H1 (cell line): ENCODE data around the gene PPP1R2B. TPM values are rescaled to one million over a fixed set of nuclear protein-coding genes. Genes with fewer than 3 reads are reported as not detected.

Experiments used
- CTCF ChIA-PET: fragments of 300-600 bp; sonication (Branson Sonifier 250); formaldehyde crosslinking; loops from one replicate; lab custom pipeline; 2021; ENCODE audit not compliant: partially characterized antibody; lab: Charles Lee
- POLR2A ChIA-PET: fragments of 300-600 bp; sonication (Branson Sonifier 250); formaldehyde crosslinking; loops from one replicate; lab custom pipeline; 2021; ENCODE audit warnings: inconsistent platforms; ENCODE audit not compliant: partially characterized antibody; lab: Charles Lee
- DNase-seq, 2 experiments: peaks; one replicate each; pipeline versions ENCODE4 v3.0.0 to v3.0.0-alpha.2; 2010 to 2022; ENCODE audit warnings: low spot score in 2 of 2, low read depth in 1 of 2, mixed read lengths in 1 of 2
- FAIRE-seq: peaks from 2 replicates; lab custom pipeline; 2011; peaks lifted over from hg19 to GRCh38; lab: Jason Lieb, UNC
- H2AFZ ChIP-seq: 2 replicates; pipeline ENCODE4 v1.8.1; 2012; ENCODE audit warnings: low read length, inconsistent platforms
- H2AK5ac ChIP-seq: 2 replicates; pipeline ENCODE4 v1.6.1; 2013; ENCODE audit warnings: low read depth, low read length
- H2BK120ac ChIP-seq: replicated peaks from 2 replicates; pipeline ENCODE3; 2013; ENCODE audit warnings: low read depth, low read length, inconsistent platforms
- H2BK12ac ChIP-seq: 2 replicates; pipeline ENCODE4 v1.6.1; 2013; ENCODE audit warnings: low read depth, low read length
- H2BK15ac ChIP-seq: 2 replicates; pipeline ENCODE4 v1.6.1; 2013; ENCODE audit warnings: low read length
- H2BK20ac ChIP-seq: 2 replicates; pipeline ENCODE4 v1.6.1; 2013; ENCODE audit warnings: low read length
- H2BK5ac ChIP-seq: 2 replicates; pipeline ENCODE4 v1.6.1; 2013; ENCODE audit warnings: low read depth, low read length
- H3K14ac ChIP-seq: 2 replicates; pipeline ENCODE4 v1.6.1; 2013; ENCODE audit warnings: inconsistent platforms; ENCODE audit not compliant: insufficient read length
- H3K18ac ChIP-seq: 2 replicates; pipeline ENCODE4 v1.6.1; 2013; ENCODE audit warnings: low read length; ENCODE audit errors: extremely low read depth
- H3K23ac ChIP-seq: 2 replicates; pipeline ENCODE4 v1.6.1; 2013; ENCODE audit warnings: inconsistent platforms; ENCODE audit not compliant: insufficient read length
- H3K23me2 ChIP-seq: 2 replicates; pipeline ENCODE4 v1.6.1; 2013; ENCODE audit warnings: low read depth, low read length
- H3K27ac ChIP-seq: 2 replicates; pipeline ENCODE4 v1.6.1; 2011; ENCODE audit warnings: low read depth, low read length, inconsistent platforms
- H3K27me3 ChIP-seq, 4 experiments: replicated peaks in 1 of 4; 1 replicate in 1 of 4; 2 replicates in 3 of 4; pipeline versions ENCODE4 v1.6.1 to v1.8.1; 2011 to 2013; ENCODE audit warnings: low read length in 3 of 4, mild to moderate bottlenecking in 3 of 4, inconsistent platforms in 2 of 4, mixed read lengths in 2 of 4, moderate library complexity in 1 of 4; ENCODE audit not compliant: control insufficient read depth in 3 of 4, insufficient read depth in 3 of 4; ENCODE audit errors: extremely low read depth in 1 of 4
- H3K36me3 ChIP-seq, 4 experiments: 2 replicates each; pipeline versions ENCODE4 v1.6.1 to v1.8.1; 2011 to 2013; ENCODE audit warnings: mild to moderate bottlenecking in 4 of 4, low read length in 3 of 4, moderate library complexity in 2 of 4, control low read depth in 1 of 4, inconsistent platforms in 1 of 4; ENCODE audit not compliant: insufficient read depth in 4 of 4, control insufficient read depth in 2 of 4
- H3K4ac ChIP-seq: replicated peaks from 2 replicates; pipeline ENCODE3; 2013; ENCODE audit warnings: low read length, low read depth, mixed read lengths, inconsistent platforms; ENCODE audit not compliant: insufficient read length
- H3K4me1 ChIP-seq, 4 experiments: replicated peaks in 1 of 4; 1 replicate in 1 of 4; 2 replicates in 3 of 4; pipeline versions ENCODE4 v1.6.1 to v1.8.1; 2011 to 2013; ENCODE audit warnings: low read length in 3 of 4, inconsistent platforms in 2 of 4, mixed read lengths in 1 of 4; ENCODE audit not compliant: insufficient read depth in 4 of 4, control insufficient read depth in 3 of 4
- H3K4me2 ChIP-seq, 2 experiments: 2 replicates each; pipeline versions ENCODE4 v1.6.1 to v1.8.1; 2011 to 2013; ENCODE audit warnings: low read depth in 2 of 2, low read length in 2 of 2, control low read depth in 1 of 2, inconsistent platforms in 1 of 2, mild to moderate bottlenecking in 1 of 2; ENCODE audit not compliant: insufficient read depth in 1 of 2
- H3K4me3 ChIP-seq, 4 experiments: fragments of 200-600, 300-600 bp in 1 of 4; sonication (generic), shearing (Covaris generic), sonication (Bioruptor Twin) in 1 of 4; 2 replicates each; pipeline versions ENCODE4 v1.5.1 to v1.8.1; 2011 to 2016; ENCODE audit warnings: low read length in 4 of 4, low read depth in 3 of 4, control low read depth in 2 of 4, inconsistent platforms in 2 of 4, mild to moderate bottlenecking in 2 of 4, mixed read lengths in 1 of 4, moderate library complexity in 1 of 4; ENCODE audit not compliant: insufficient read depth in 2 of 4; ENCODE audit errors: extremely low read depth in 1 of 4
- H3K56ac ChIP-seq: replicated peaks from 2 replicates; pipeline ENCODE3; 2013; ENCODE audit warnings: low read depth, mild to moderate bottlenecking, mixed read lengths, low read length, inconsistent platforms; ENCODE audit not compliant: insufficient read length
- H3K79me1 ChIP-seq: 2 replicates; pipeline ENCODE4 v1.6.1; 2013; ENCODE audit warnings: low read depth, low read length, control low read depth
- H3K79me2 ChIP-seq, 2 experiments: 2 replicates each; pipeline versions ENCODE4 v1.6.1 to v1.8.1; 2012 to 2013; ENCODE audit warnings: low read length in 2 of 2, mild to moderate bottlenecking in 2 of 2, inconsistent platforms in 1 of 2; ENCODE audit not compliant: insufficient read depth in 2 of 2, control insufficient read depth in 1 of 2
- H3K9ac ChIP-seq, 4 experiments: replicated peaks in 1 of 4; 1 replicate in 1 of 4; 2 replicates in 3 of 4; pipeline versions ENCODE4 v1.6.1 to v1.8.1; 2011 to 2013; ENCODE audit warnings: low read depth in 3 of 4, low read length in 3 of 4, control low read depth in 2 of 4, mild to moderate bottlenecking in 2 of 4, moderate library complexity in 2 of 4, inconsistent platforms in 1 of 4; ENCODE audit errors: extremely low read depth in 1 of 4
- H3K9me3 ChIP-seq, 2 experiments: 2 replicates each; pipeline versions ENCODE4 v1.6.1 to v1.8.1; 2012 to 2013; ENCODE audit warnings: mild to moderate bottlenecking in 2 of 2, moderate library complexity in 2 of 2, control low read depth in 1 of 2, inconsistent platforms in 1 of 2, low read depth in 1 of 2, low read length in 1 of 2, mixed read lengths in 1 of 2; ENCODE audit not compliant: insufficient read depth in 2 of 2
- H4K20me1 ChIP-seq, 2 experiments: replicated peaks in 1 of 2; 2 replicates each; pipeline versions ENCODE3 to v1.8.1; 2011 to 2013; ENCODE audit warnings: inconsistent platforms in 2 of 2, low read length in 2 of 2, mild to moderate bottlenecking in 1 of 2; ENCODE audit not compliant: insufficient read depth in 2 of 2, control insufficient read depth in 1 of 2
- H4K5ac ChIP-seq: 2 replicates; pipeline ENCODE4 v1.6.1; 2013; ENCODE audit warnings: low read length, low read depth, mixed read lengths, inconsistent platforms; ENCODE audit not compliant: insufficient read length
- H4K8ac ChIP-seq: 2 replicates; pipeline ENCODE4 v1.8.0; 2013; ENCODE audit warnings: mild to moderate bottlenecking, moderate library complexity, low read length, inconsistent platforms; ENCODE audit not compliant: insufficient read depth; ENCODE audit errors: extremely low read depth
- H4K91ac ChIP-seq: replicated peaks from 2 replicates; pipeline ENCODE3; 2013; ENCODE audit warnings: low read length, mixed read lengths, inconsistent platforms; ENCODE audit not compliant: insufficient read length
- BACH1 ChIP-seq: IDR thresholded peaks from 2 replicates; pipeline ENCODE4 v1.6.1; 2012; ENCODE audit warnings: low read length, improper control_type of control experiment
- CBX5 ChIP-seq: fragments of 300-800, 300-1000 bp; sonication (generic); IDR thresholded peaks from 2 replicates; pipeline ENCODE4 v1.7.1; 2016; ENCODE audit warnings: antibody characterized with exemption, low read length, low read depth
- GABPA ChIP-seq: IDR thresholded peaks from 2 replicates; pipeline ENCODE4 v1.6.1; 2011; ENCODE audit warnings: mild to moderate bottlenecking, low read length, moderate library complexity, borderline replicate concordance; ENCODE audit not compliant: insufficient read depth
- KDM4A ChIP-seq: IDR thresholded peaks from one replicate; pipeline ENCODE4 v1.7.1; 2012; ENCODE audit warnings: low read depth, mild to moderate bottlenecking, moderate library complexity, low read length, inconsistent platforms; ENCODE audit not compliant: severe bottlenecking
- KDM5A ChIP-seq: fragments of 200-600 bp; IDR thresholded peaks from 2 replicates; pipeline ENCODE4 v1.7.1; 2012; ENCODE audit warnings: mild to moderate bottlenecking, low read length, inconsistent platforms, mixed read lengths
- MAFK ChIP-seq: IDR thresholded peaks from 2 replicates; pipeline ENCODE4 v1.6.1; 2012; ENCODE audit warnings: low read depth, mild to moderate bottlenecking, improper control_type of control experiment, low read length
- RAD21 ChIP-seq, 2 experiments: IDR thresholded peaks in 1 of 2; conservative IDR thresholded peaks in 1 of 2; 2 replicates each; pipeline ENCODE4 v1.6.1; 2011; ENCODE audit warnings: low read depth in 2 of 2, low read length in 2 of 2, improper control_type of control experiment in 1 of 2, inconsistent platforms in 1 of 2, mild to moderate bottlenecking in 1 of 2, moderate library complexity in 1 of 2
- RFX5 ChIP-seq: IDR thresholded peaks from 2 replicates; pipeline ENCODE4 v1.6.1; 2011; ENCODE audit warnings: low read depth, low read length, improper control_type of control experiment, borderline replicate concordance
- SP2 ChIP-seq: IDR thresholded peaks from 2 replicates; pipeline ENCODE4 v1.6.1; 2012; ENCODE audit warnings: mild to moderate bottlenecking, low read length, inconsistent platforms
- TAF1 ChIP-seq: IDR thresholded peaks from 2 replicates; pipeline ENCODE4 v1.6.1; 2011; ENCODE audit warnings: mild to moderate bottlenecking, low read depth, low read length
- TAF7 ChIP-seq: optimal IDR thresholded peaks from 2 replicates; pipeline ENCODE3; 2011; ENCODE audit warnings: low read depth, mild to moderate bottlenecking, inconsistent platforms, low read length, moderate library complexity, borderline replicate concordance
- WGBS, 2 experiments: shearing (Covaris generic) in 1 of 2; methylation state at CpG; one replicate each; pipeline versions ENCODE4 v1.1.6 to v1.1.7; 2013 to 2015; ENCODE audit warnings: low lambda C conversion rate in 2 of 2, mixed read lengths in 2 of 2, inconsistent platforms in 1 of 2, low coverage in 1 of 2, missing lambda C conversion rate in 1 of 2; ENCODE audit not compliant: insufficient replicate concordance in 2 of 2, insufficient coverage in 1 of 2, insufficient read length in 1 of 2; ENCODE audit errors: extremely low coverage in 1 of 2, missing lambda C conversion rate in 1 of 2; 5-methylcytosine and 5-hydroxymethylcytosine counted together
- polyA plus RNA-seq, 7 experiments: library from polyadenylated mRNA; depleted of rRNA in 3 of 7; stranded (reverse) in 5 of 7; unstranded in 2 of 7; fragments of >200 nt in 5 of 7; fragments of 200-250 nt in 2 of 7; gene quantifications; 1 replicate in 5 of 7; 2 replicates in 1 of 7; 4 replicates in 1 of 7; pipeline versions ENCODE4 v1.2.1 to v1.2.3, GENCODE V29; 2011 to 2013; ENCODE audit warnings: missing spikeins in 2 of 7, mixed read lengths in 2 of 7
- total RNA-seq: library from RNA; stranded (reverse); fragmentation: NEBNext Ultra II Directional; extraction: Animal tissue kit (Norgen Biotek cat#: 25700); gene quantifications from 2 replicates; pipeline ENCODE4 v1.2.1, GENCODE V29; 2021

Gene PPP1R2B
- total and polyA plus RNA-seq, 2 of the 8 experiments (the other 6 are each of a cell fraction or from before 2014, with no cell fraction given): not detected

DNA sequence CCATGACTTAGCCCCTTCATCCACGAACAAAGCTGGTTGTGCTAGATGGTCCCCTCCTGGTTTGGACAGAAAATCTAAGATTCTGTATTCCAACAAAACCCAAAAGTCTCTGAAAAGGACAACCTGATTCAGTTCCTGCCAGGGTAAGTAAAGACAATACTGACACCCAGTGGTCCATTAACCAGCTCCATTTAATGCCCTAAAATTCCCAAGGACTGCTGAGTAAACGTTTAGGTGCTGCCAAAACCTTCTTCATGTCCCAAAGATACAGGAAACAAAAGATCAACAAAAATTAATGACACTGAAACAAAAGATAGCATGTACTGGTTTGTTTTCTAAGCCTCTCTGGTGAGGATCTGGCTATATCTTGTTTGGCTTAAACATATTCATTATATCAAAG, 25.3 kb upstream of the PPP1R2B start:
- H3K36me3 ChIP-seq: no peaks in the 10 kb centered on the region
- TF ChIP-seq GABPA (no peak), TAF7 (no peak), KDM5A (no peak), MAFK (peak; percentile 71), CBX5 (no peak), RFX5 (no peak), RAD21 (IDR thresholded peaks at IDR 0.05 in 1 of 2, conservative IDR thresholded peaks at IDR 0.05 in 1 of 2; ENCODE audit: low read depth in 2 of 2, low read length in 2 of 2) (peak; percentile 92 to 94), KDM4A (no peak), SP2 (no peak), TAF1 (no peak), BACH1 (peak; percentile 66; the same call in 1 of the 2 replicates)

More for the DNA sequence above, 25.3 kb upstream of the PPP1R2B start:
- Histone ChIP-seq H3K4me1 (peaks cover 0 to 5% (median 0%) of the 10 kb centered on the region in 4 experiments; a peak in 2 of 7 replicates), H3K14ac (no peak overlapping the region), H4K91ac (no peak overlapping the region), H2BK12ac (no peak overlapping the region), H4K20me1 (no peaks in the 10 kb centered on the region), H3K23ac (no peak overlapping the region), H3K9ac (no peak overlapping the region), H3K79me1 (no peaks in the 10 kb centered on the region), H3K56ac (no peak overlapping the region), H3K4me2 (no peak overlapping the region), H3K27me3 (no peaks in the 10 kb centered on the region), H2BK5ac (no peak overlapping the region), H2AK5ac (no peak overlapping the region), H2BK20ac (0 out of 2 replicates have a peak overlapping the region, but pooled peaks have one; percentile 57), H3K9me3 (no peaks in the 10 kb centered on the region), H2AFZ (peak overlapping the region; percentile 96), H3K79me2 (no peaks in the 10 kb centered on the region), H2BK15ac (no peak overlapping the region), H4K5ac (no peak overlapping the region), H3K27ac (no peak overlapping the region), H3K23me2 (no peaks in the 10 kb centered on the region; the same call in 1 of the 2 replicates), H2BK120ac (peak overlapping the region; percentile 58), H3K4me3 (no peak overlapping the region), H3K18ac (no peak overlapping the region; the same call in 1 of the 2 replicates), H3K4ac (no peak overlapping the region), H4K8ac (no peak overlapping the region)
- no peak for DNase-seq
- ChIA-PET CTCF (interaction anchor here (0.6 to 1.8 kb wide), 11 partner anchors 12 to 881 kb away, joined by 3 to 7 read pairs (median 4); no protein-coding TSS in a partner anchor), POLR2A (no interaction called here)
- peak; percentile 81 for FAIRE-seq
- WGBS, 2 experiments: 44% methylated on average over 2 of the region's 2 CpGs; no CpG with 5 or more reads in 1 of the 2 experiments
